ENCODE results near the gene QKI.

The QKI gene

GRCh38 chr6:163389354-163389753 lies 25.2 kb upstream of the QKI start:
- no peak for DNase-seq (ENCODE audit: extremely low spot score, insufficient read length, low read depth)
- no peak for FAIRE-seq

DNA sequence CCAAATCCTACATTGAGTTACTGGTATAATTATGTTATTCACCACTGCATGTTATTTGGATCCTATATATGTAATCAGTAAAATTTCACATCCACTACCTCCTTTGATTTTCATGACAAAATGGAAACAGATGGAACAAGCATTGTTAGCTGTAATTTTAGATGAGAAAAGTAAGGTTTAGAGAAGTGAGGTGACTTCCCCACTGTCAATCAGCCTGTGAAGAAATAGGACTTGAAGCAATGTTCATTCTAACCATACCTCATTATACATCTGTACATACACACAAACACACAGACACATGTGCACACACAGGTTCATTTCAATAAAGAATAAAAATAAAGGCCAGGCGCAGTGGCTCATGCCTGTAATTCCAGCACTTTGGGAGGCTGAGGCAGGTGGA lies 23.7 kb upstream of the QKI start:
- DNase-seq (ENCODE audit: extremely low spot score, insufficient read length, low read depth): no peak
- FAIRE-seq: no peak

GRCh38 chr6:163391985-163392384 lies 22.5 kb upstream of the QKI start:
- FAIRE-seq: no peak
- no peak for DNase-seq (ENCODE audit: extremely low spot score, insufficient read length, low read depth)

GRCh38 chr6:163392533-163392932 lies 22.0 kb upstream of the QKI start:
- DNase-seq (ENCODE audit: extremely low spot score, insufficient read length, low read depth): no peak
- no peak for FAIRE-seq

GRCh38 chr6:163393923-163394322 lies 20.6 kb upstream of the QKI start:
- DNase-seq (ENCODE audit: extremely low spot score, insufficient read length, low read depth): no peak
- FAIRE-seq: no peak

- DNase-seq (ENCODE audit: extremely low spot score, insufficient read length, low read depth): no peak
- no peak for FAIRE-seq
Measured at GRCh38 chr6:163394659-163395058, 19.9 kb upstream of the QKI start.

DNA sequence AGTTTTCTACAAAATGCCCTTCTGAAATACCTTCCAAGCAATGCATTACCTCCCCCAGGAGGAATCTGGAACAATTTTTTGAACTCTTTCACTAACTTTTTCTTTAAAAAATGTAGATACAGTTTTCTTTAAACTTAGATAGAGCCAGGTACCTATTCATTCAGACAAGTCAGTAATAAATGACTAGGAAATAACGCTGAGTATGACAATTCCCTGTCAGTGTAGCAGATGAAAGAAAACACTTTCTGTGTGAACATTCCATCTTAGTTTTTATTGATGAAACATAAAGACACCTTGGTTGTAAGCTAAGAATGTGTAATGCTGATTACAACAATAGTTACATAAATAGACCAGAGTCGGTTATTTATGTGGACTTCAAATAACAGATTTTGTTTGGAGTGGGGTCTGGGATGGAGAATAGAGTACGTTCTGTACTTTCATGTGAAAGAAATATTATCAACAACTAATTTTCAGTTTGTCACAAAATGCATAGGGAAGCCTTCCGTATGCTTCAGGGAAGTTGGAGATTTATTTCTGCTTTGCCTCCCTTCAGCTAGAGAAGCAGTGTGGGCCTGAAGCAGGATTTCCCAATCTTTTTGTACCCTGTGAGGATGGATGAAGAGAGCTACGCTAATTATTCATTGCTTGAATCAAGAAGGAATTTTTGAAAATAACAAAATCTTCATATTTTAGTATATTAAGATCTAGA lies 19.2 kb upstream of the QKI start:
- no peak for FAIRE-seq
- no peak for DNase-seq (ENCODE audit: extremely low spot score, insufficient read length, low read depth)

- no peak for DNase-seq (ENCODE audit: extremely low spot score, insufficient read length, low read depth)
- FAIRE-seq: no peak
Measured at GRCh38 chr6:163395831-163396185, 18.7 kb upstream of the QKI start.

- FAIRE-seq: no peak
- DNase-seq (ENCODE audit: extremely low spot score, insufficient read length, low read depth): no peak
Measured at GRCh38 chr6:163397326-163397725, 17.2 kb upstream of the QKI start.

- DNase-seq (ENCODE audit: extremely low spot score, insufficient read length, low read depth) (no peak), FAIRE-seq (no peak)
Measured at GRCh38 chr6:163398115-163398514, 16.4 kb upstream of the QKI start.

GRCh38 chr6:163398815-163399214 lies 15.7 kb upstream of the QKI start:
- no peak for FAIRE-seq
- no peak for DNase-seq (ENCODE audit: extremely low spot score, insufficient read length, low read depth)

GRCh38 chr6:163400509-163400908 lies 14.0 kb upstream of the QKI start:
- no peak for DNase-seq (ENCODE audit: extremely low spot score, insufficient read length, low read depth)
- no peak for FAIRE-seq

GRCh38 chr6:163401039-163401885 lies 13.3 kb upstream of the QKI start:
- DNase-seq (ENCODE audit: extremely low spot score, insufficient read length, low read depth): no peak
- no peak for FAIRE-seq

GRCh38 chr6:163402616-163403015 lies 11.9 kb upstream of the QKI start:
- DNase-seq (ENCODE audit: extremely low spot score, insufficient read length, low read depth): no peak
- FAIRE-seq: no peak

DNA sequence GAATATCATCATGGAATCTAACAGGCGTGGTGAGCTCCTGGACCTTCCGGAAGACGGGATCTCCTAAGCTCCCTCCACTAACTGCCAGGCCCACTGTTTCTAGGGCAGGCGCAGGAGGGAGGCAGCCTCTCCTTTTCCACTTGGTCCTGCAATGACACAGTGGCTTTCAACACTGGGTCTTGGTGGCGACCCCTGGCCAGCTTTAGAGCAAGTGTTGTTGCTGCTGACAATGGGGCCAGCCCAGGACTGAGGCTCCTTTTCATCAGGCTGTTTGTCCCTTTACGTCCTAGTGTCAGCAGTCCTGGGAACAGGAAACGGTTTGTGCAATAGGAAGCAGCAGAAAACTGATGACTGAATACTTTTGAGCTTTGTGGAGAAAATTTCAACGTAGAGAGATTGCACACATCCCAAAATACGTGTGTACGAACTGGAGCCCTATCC lies 9.7 kb upstream of the QKI start:
- DNase-seq (ENCODE audit: extremely low spot score, insufficient read length, low read depth): no peak
- no peak for FAIRE-seq

DNA sequence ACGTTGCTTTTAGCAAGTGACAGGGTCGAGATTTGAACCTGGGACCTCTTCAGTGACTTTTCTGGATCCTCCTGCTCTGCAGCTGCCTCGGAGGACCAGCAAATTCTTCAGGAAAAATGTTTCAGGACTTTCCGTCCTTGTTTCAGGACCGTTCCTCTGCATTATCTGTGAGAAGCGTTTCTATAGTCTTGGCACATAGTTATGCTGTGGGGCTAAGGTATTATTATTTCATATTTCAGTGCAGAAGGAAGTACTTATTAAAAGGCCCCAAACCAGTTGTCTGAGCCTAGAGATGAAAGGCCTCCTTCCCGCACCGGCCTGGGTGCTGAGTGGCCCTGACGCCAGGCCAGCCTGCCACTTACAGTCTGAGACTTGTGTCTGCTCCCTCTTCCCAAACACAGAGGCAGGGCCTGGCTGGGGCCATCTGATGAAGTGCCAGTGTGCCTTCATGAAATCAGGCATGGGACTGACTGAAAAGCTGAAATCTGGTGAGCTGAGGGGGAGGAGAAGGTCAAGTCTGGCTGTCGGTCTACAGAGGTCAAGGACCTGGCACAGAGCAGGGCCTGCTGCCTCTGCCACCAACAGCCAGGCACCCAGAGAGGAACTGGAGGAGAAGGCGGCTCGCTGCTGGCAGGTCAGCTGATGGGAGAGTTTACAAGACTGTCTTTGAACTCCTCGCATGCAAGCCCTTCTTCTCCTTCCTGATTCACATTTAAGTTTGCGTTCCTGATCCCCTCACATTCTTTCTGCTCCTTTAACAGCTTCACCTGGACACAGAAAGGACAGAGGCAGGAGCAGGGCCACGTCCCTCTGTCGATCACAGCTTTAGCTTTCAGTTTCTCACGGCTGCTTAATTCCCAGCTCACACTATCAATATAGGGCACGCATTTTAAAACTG lies 8.9 kb upstream of the QKI start:
- no peak for DNase-seq (ENCODE audit: extremely low spot score, insufficient read length, low read depth)
- FAIRE-seq: peak; percentile 56

GRCh38 chr6:163406366-163406765 lies 8.2 kb upstream of the QKI start:
- FAIRE-seq (no peak), DNase-seq (ENCODE audit: extremely low spot score, insufficient read length, low read depth) (no peak)

DNA sequence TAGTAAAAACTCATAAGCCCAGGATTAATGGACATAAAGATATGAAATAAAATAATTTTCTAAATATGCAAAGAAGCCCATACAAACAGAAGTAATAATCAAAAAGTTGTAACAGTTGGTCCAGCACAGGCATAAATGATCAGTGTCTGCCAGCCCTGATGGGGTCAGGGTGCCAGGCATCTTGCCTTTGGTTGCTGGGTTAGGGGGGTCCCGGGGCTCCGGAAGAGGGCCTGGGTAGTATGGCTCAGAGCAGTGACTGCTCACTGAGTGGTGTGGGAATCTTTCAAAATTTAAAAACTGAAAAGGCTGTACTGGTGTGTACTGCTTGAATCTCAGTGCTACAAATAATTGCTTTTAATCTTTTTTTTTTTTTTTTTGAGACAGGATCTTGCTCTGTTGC lies 7.7 kb upstream of the QKI start:
- no peak for FAIRE-seq

DNA sequence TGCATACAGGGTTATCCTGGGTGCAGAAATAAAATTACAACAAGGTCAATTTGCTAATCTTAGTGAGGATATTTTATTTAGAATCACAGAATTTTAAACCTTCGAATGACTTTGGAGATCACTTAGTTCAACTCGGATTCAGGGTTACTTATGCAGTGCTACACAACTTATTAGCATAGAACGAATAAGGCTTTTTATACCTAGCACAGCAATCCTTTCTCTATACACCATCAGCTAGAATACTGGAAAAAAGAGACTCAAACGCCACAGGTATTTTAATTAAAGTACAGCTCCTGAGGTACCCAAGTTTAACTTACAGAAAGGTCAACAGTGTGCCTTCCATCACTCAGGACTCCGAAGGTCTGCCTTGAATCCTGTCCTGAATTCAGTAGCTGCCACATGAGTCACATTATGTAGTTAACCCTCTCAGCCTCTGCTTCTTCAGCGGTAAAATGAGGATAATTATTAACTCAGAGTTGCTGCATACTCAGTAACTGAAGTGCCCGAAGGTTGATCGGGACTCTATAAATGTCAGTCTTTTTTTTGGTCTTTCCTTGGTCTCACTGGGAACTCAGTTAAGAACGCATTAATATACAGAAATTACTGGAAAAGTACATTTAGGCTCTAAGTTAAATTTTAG lies 6.0 kb upstream of the QKI start:
- no peak for DNase-seq (ENCODE audit: extremely low spot score, insufficient read length, low read depth)
- FAIRE-seq: no peak

More for the DNA sequence above, 7.7 kb upstream of the QKI start:
- no peak for DNase-seq (ENCODE audit: extremely low spot score, insufficient read length, low read depth)

DNA sequence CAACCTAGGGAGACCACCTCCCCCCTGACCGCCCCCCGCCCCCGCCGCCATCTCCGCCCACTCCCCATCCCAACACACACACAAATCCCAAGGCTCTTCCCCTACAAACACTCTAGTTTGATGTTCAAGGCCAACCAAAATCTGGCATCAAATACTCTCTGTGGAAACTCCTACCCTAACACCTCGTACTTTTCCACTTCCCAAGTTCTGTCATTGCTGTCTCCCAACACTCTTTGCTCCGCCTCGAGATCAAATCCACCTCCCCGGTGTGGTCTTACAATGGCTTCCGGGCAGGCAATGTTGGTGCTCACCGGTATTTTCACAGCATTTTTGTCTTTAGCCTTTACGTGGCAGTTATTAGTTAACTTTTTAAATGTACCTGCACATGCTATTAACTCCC lies 4.8 kb upstream of the QKI start:
- no peak for DNase-seq (ENCODE audit: extremely low spot score, insufficient read length, low read depth)

More for the DNA sequence above, 4.8 kb upstream of the QKI start:
- no peak for FAIRE-seq

Data from GM18507 (cell line).